Transverse colon (tissue), 3 donors: ENCODE data around the gene RIN3.

Source experiments
- CTCF ChIP-seq, 5 experiments: fragments of 200-600 bp in 3 of 5; fragments of 450-650 bp in 2 of 5; sonication (generic) in 3 of 5; IDR thresholded peaks; 1 replicate in 2 of 5; 2 replicates in 3 of 5; pipeline ENCODE4 v1.5.1; 2016 to 2017; ENCODE audit warnings: antibody characterized with exemption in 5 of 5, inconsistent platforms in 3 of 5, mild to moderate bottlenecking in 2 of 5, moderate library complexity in 1 of 5
- EP300 ChIP-seq: sonication (generic); formaldehyde crosslinking; IDR thresholded peaks from one replicate; pipeline ENCODE4 v1.6.1; 2017; ENCODE audit warnings: antibody characterized with exemption, low read depth

GRCh38 chr14:92591346-92591745 lies 77.8 kb downstream of the RIN3 start:
- TF ChIP-seq CTCF (IDR thresholded peaks at IDR 0.05) (no peak), EP300 (no peak)
